A549 (cell line): ENCODE data around the gene CD55. TPM values are rescaled to one million over a fixed set of nuclear protein-coding genes. Genes with fewer than 3 reads are reported as not detected.

Source experiments
- ATAC-seq, 2 experiments: fragments of 200-7000 bp in 1 of 2; fragments of >200 bp in 1 of 2; cut with Nextera tagmentation in 1 of 2; cut with Tn5 transposase in 1 of 2; 3 replicates each; pipeline versions ENCODE4 v1.8.0 to v1.9.1; 2018 to 2020; ENCODE audit warnings: mild to moderate bottlenecking in 1 of 2, moderate library complexity in 1 of 2
- CTCF ChIA-PET: fragments of 300-600 bp; sonication (Branson Sonifier 250); formaldehyde crosslinking; extraction: SDS; loops from one replicate; lab custom pipeline; 2021; ENCODE audit warnings: antibody characterized with exemption, inconsistent platforms; lab: Yijun Ruan, JAX
- POLR2A ChIA-PET: fragments of 350-600 bp; formaldehyde crosslinking; extraction: SDS; loops from one replicate; lab custom pipeline; 2021; ENCODE audit warnings: antibody characterized with exemption, inconsistent platforms; lab: Yijun Ruan, JAX
- DNase-seq, 2 experiments: peaks; one replicate each; pipeline versions ENCODE4 v3.0.0 to v3.0.0-alpha.2; 2011 to 2016; ENCODE audit warnings: low read depth in 1 of 2, low spot score in 1 of 2
- FAIRE-seq: peaks from 2 replicates; lab custom pipeline; 2011; peaks lifted over from hg19 to GRCh38; lab: Jason Lieb, UNC
- H3K27ac ChIP-seq, 2 experiments: fragments of >200 bp; sonication (Bioruptor Twin); formaldehyde crosslinking; 3 replicates each; pipeline ENCODE4 v1.5.1; 2016 to 2017
- H3K4me1 ChIP-seq: fragments of >200 bp; sonication (Bioruptor Twin); formaldehyde crosslinking; 3 replicates; pipeline ENCODE4 v1.6.1; 2016
- H3K4me2 ChIP-seq: fragments of >200 bp; sonication (Bioruptor Twin); formaldehyde crosslinking; 3 replicates; pipeline ENCODE4 v1.6.1; 2016
- H3K4me3 ChIP-seq: fragments of >200 bp; sonication (Bioruptor Twin); formaldehyde crosslinking; 3 replicates; pipeline ENCODE4 v1.5.1; 2016
- H3K9me3 ChIP-seq: fragments of >200 bp; sonication (Bioruptor Twin); formaldehyde crosslinking; 3 replicates; pipeline ENCODE4 v1.6.1; 2016
- CBX2 ChIP-seq: fragments of 200-600 bp; sonication (generic); IDR thresholded peaks from 2 replicates; pipeline ENCODE4 v1.6.1; 2016; ENCODE audit warnings: low read depth, mild to moderate bottlenecking, borderline replicate concordance
- CBX8 ChIP-seq: fragments of 200-600 bp; sonication (generic); IDR thresholded peaks from 2 replicates; pipeline ENCODE4 v1.6.1; 2016
- CEBPB ChIP-seq, 2 experiments: fragments of >200 bp in 1 of 2; sonication (Bioruptor Twin) in 1 of 2; formaldehyde crosslinking in 1 of 2; IDR thresholded peaks; 2 replicates each; pipeline ENCODE4 v1.6.1; 2012 to 2016
- CHD2 ChIP-seq: fragments of 150-350 bp; IDR thresholded peaks from 2 replicates; pipeline ENCODE4 v1.6.1; 2014; ENCODE audit warnings: low read length; ENCODE audit not compliant: partially characterized antibody
- CHD4 ChIP-seq: fragments of 200-600 bp; sonication (generic); IDR thresholded peaks from 2 replicates; pipeline ENCODE4 v1.6.1; 2016; ENCODE audit warnings: antibody characterized with exemption, mild to moderate bottlenecking, borderline replicate concordance
- EHMT2 ChIP-seq: fragments of 200-600 bp; sonication (generic); IDR thresholded peaks from 2 replicates; pipeline ENCODE4 v1.6.1; 2016; ENCODE audit warnings: antibody characterized with exemption, low read depth, mild to moderate bottlenecking, moderate library complexity
- ESRRA ChIP-seq: fragments of 150-350 bp; IDR thresholded peaks from 2 replicates; pipeline ENCODE4 v1.6.1; 2014; ENCODE audit warnings: mild to moderate bottlenecking, low read length, borderline replicate concordance
- FOSB ChIP-seq: fragments of 250-450 bp; sonication (Bioruptor Pico); IDR thresholded peaks from 2 replicates; pipeline ENCODE4 v1.5.0; 2020; ENCODE audit warnings: mild to moderate bottlenecking, moderate library complexity
- FOSL2 ChIP-seq, 2 experiments: fragments of 450-650 bp in 1 of 2; fragments of >200 bp in 1 of 2; sonication (Bioruptor Twin) in 1 of 2; formaldehyde crosslinking; IDR thresholded peaks; 2 replicates each; pipeline versions ENCODE4 v1.5.0 to v1.6.1; 2016 to 2020; ENCODE audit warnings: mild to moderate bottlenecking in 1 of 2, moderate library complexity in 1 of 2
- HEYL ChIP-seq: fragments of 250-450 bp; sonication (Bioruptor Pico); IDR thresholded peaks from 2 replicates; pipeline ENCODE4 v1.8.0; 2021; ENCODE audit warnings: mild to moderate bottlenecking, moderate library complexity
- HOXB13 ChIP-seq: fragments of 250-450 bp; sonication (Bioruptor Pico); IDR thresholded peaks from 2 replicates; pipeline ENCODE4 v1.5.0; 2020; ENCODE audit warnings: low read depth, mild to moderate bottlenecking, moderate library complexity
- JUNB ChIP-seq: fragments of >200 bp; sonication (Bioruptor Twin); formaldehyde crosslinking; IDR thresholded peaks from 2 replicates; pipeline ENCODE4 v1.6.1; 2016
- MAFK ChIP-seq: fragments of 450-650 bp; IDR thresholded peaks from 2 replicates; pipeline ENCODE4 v1.6.1; 2014; ENCODE audit not compliant: partially characterized antibody
- MAZ ChIP-seq: fragments of 150-350 bp; IDR thresholded peaks from 2 replicates; pipeline ENCODE4 v1.6.1; 2014; ENCODE audit warnings: antibody characterized with exemption, low read depth, low read length, borderline replicate concordance
- NFE2L2 ChIP-seq: fragments of 150-350 bp; conservative IDR thresholded peaks from 2 replicates; pipeline ENCODE4 v1.6.1; 2014; ENCODE audit warnings: low read length
- RFX5 ChIP-seq: fragments of 450-650 bp; IDR thresholded peaks from 2 replicates; pipeline ENCODE4 v1.7.1; 2014; ENCODE audit warnings: antibody characterized with exemption, mild to moderate bottlenecking, moderate library complexity
- SMC3 ChIP-seq: fragments of >200 bp; sonication (Bioruptor Twin); formaldehyde crosslinking; IDR thresholded peaks from 3 replicates; pipeline ENCODE4 v1.6.1; 2018; ENCODE audit warnings: inconsistent platforms
- SREBF2 ChIP-seq: fragments of 450-650 bp; IDR thresholded peaks from 2 replicates; pipeline ENCODE4 v1.6.1; 2014; ENCODE audit warnings: mild to moderate bottlenecking, moderate library complexity
- TP53 ChIP-seq: fragments of 250-450 bp; sonication (Bioruptor Pico); IDR thresholded peaks from 2 replicates; pipeline ENCODE4 v1.5.0; 2021; ENCODE audit warnings: mild to moderate bottlenecking, moderate library complexity
- ZNF302 ChIP-seq: fragments of 250-450 bp; sonication (Bioruptor Pico); IDR thresholded peaks from 2 replicates; pipeline ENCODE4 v1.9.0; 2021; ENCODE audit warnings: inconsistent platforms, mild to moderate bottlenecking, moderate library complexity
- WGBS: methylation state at CpG from one replicate; pipeline ENCODE4 v1.1.6; 2017; ENCODE audit errors: missing lambda C conversion rate; 5-methylcytosine and 5-hydroxymethylcytosine counted together
- polyA plus RNA-seq, 4 experiments: library from polyadenylated mRNA; depleted of rRNA in 3 of 4; stranded (reverse); fragments of >200 nt; fragmentation: RNase III in 1 of 4; extraction: RNeasy Plus Mini Kit Qiagen cat#74134 plus additional on column Dnase treatment in 1 of 4; gene quantifications; 2 replicates in 3 of 4; 3 replicates in 1 of 4; pipeline ENCODE4 v1.2.3, GENCODE V29; 2011 to 2017
- TF ChIP-seq, protein P1 (sequence below): fragments of 450-650 bp; IDR thresholded peaks from 2 replicates; pipeline ENCODE4 v1.6.1; 2014; ENCODE audit warnings: antibody characterized with exemption
- TF ChIP-seq, protein P2 (sequence below): fragments of 200-600 bp; sonication (generic); IDR thresholded peaks from 2 replicates; pipeline ENCODE4 v1.6.1; 2016; ENCODE audit warnings: antibody characterized with exemption, mild to moderate bottlenecking, moderate library complexity
- TF ChIP-seq, protein P3 (sequence below): fragments of 250-450 bp; sonication (Bioruptor Pico); IDR thresholded peaks from 2 replicates; pipeline ENCODE4 v1.5.0; 2021; ENCODE audit warnings: mild to moderate bottlenecking, moderate library complexity, borderline replicate concordance

The CD55 gene
- polyA plus RNA-seq, 2 of the 4 experiments (the other 2 are of a cell fraction), result 37.0 to 173 TPM

DNA sequence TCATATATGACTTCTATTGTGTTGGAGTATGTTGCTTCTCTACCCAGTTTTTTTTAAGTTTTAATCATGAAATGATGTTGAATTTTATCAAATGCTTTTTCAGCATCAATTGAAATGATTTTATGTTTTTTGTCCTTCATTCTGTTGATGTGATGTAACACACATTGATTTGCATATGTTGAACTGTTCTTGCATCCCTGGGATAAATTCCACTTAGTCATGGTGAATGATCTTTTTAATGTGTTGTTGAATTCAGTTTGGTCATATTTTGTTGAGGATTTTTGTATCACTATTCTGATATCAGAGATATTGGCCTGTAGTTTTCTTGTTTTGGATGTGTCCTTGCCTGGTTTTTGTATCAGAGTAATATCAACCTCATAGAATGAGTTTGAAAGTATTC is 46.6 kb upstream of the CD55 start (continued):
- TF ChIP-seq, protein P1, sequence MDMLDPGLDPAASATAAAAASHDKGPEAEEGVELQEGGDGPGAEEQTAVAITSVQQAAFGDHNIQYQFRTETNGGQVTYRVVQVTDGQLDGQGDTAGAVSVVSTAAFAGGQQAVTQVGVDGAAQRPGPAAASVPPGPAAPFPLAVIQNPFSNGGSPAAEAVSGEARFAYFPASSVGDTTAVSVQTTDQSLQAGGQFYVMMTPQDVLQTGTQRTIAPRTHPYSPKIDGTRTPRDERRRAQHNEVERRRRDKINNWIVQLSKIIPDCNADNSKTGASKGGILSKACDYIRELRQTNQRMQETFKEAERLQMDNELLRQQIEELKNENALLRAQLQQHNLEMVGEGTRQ, result no peak
- TF ChIP-seq SMC3 (no peak), HEYL (CRISPR knock-in tag) (no peak), CBX8 (no peak)

DNA sequence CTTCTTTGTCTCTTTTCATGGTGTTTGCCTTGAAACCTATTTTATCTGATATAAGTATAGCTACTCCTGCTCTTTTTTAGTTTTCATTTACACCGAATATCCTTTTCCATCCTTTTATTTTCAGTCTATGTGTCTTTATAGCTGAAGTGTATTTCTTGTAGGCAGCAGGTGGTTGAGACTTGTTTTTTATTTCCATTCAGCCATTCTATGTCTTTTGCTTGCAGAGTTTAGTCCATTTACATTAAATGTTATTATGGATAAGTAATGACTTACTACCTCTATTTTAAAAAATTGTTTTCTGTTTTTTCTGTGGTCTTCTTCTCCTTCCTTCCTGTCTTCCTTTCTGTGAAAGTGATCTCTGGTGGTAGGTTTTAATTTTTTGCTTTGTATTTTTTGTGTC is 45.0 kb upstream of the CD55 start:
- H3K27ac ChIP-seq, result no peak overlapping the region
- TF ChIP-seq RFX5 (no peak), FOSB (CRISPR knock-in tag) (no peak), MAZ (no peak), SREBF2 (no peak), ESRRA (no peak), CHD4 (no peak), ZNF302 (CRISPR knock-in tag) (no peak), MAFK (no peak), HOXB13 (no peak), SMC3 (no peak), JUNB (no peak), TP53 (CRISPR knock-in tag) (no peak), NFE2L2 (no peak), CEBPB (IDR thresholded peaks at IDR 0.05) (no peak), EHMT2 (no peak)
- TF ChIP-seq, protein P2, sequence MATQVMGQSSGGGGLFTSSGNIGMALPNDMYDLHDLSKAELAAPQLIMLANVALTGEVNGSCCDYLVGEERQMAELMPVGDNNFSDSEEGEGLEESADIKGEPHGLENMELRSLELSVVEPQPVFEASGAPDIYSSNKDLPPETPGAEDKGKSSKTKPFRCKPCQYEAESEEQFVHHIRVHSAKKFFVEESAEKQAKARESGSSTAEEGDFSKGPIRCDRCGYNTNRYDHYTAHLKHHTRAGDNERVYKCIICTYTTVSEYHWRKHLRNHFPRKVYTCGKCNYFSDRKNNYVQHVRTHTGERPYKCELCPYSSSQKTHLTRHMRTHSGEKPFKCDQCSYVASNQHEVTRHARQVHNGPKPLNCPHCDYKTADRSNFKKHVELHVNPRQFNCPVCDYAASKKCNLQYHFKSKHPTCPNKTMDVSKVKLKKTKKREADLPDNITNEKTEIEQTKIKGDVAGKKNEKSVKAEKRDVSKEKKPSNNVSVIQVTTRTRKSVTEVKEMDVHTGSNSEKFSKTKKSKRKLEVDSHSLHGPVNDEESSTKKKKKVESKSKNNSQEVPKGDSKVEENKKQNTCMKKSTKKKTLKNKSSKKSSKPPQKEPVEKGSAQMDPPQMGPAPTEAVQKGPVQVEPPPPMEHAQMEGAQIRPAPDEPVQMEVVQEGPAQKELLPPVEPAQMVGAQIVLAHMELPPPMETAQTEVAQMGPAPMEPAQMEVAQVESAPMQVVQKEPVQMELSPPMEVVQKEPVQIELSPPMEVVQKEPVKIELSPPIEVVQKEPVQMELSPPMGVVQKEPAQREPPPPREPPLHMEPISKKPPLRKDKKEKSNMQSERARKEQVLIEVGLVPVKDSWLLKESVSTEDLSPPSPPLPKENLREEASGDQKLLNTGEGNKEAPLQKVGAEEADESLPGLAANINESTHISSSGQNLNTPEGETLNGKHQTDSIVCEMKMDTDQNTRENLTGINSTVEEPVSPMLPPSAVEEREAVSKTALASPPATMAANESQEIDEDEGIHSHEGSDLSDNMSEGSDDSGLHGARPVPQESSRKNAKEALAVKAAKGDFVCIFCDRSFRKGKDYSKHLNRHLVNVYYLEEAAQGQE, result no peak
- TF ChIP-seq, protein P3, sequence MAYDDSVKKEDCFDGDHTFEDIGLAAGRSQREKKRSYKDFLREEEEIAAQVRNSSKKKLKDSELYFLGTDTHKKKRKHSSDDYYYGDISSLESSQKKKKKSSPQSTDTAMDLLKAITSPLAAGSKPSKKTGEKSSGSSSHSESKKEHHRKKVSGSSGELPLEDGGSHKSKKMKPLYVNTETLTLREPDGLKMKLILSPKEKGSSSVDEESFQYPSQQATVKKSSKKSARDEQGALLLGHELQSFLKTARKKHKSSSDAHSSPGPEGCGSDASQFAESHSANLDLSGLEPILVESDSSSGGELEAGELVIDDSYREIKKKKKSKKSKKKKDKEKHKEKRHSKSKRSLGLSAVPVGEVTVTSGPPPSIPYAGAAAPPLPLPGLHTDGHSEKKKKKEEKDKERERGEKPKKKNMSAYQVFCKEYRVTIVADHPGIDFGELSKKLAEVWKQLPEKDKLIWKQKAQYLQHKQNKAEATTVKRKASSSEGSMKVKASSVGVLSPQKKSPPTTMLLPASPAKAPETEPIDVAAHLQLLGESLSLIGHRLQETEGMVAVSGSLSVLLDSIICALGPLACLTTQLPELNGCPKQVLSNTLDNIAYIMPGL (CRISPR knock-in tag), result no peak
- DNase-seq, result no peak
- H3K9me3 ChIP-seq, result 0 out of 3 replicates have a peak, but pooled peaks cover 3% of the 10 kb centered on the region
- H3K4me2 ChIP-seq, result no peak overlapping the region
- no peak overlapping the region for H3K4me3 ChIP-seq
- no peak for FAIRE-seq
- 30% methylated on average over 1 of the region's 1 CpG for WGBS
- H3K4me1 ChIP-seq, result no peaks in the 10 kb centered on the region
- ATAC-seq, result no peak
- ChIA-PET POLR2A (no interaction called here), CTCF (interaction anchor here (0.5 kb wide), 1 partner anchor 49 kb away, joined by 3 read pairs; no protein-coding TSS in a partner anchor)

DNA sequence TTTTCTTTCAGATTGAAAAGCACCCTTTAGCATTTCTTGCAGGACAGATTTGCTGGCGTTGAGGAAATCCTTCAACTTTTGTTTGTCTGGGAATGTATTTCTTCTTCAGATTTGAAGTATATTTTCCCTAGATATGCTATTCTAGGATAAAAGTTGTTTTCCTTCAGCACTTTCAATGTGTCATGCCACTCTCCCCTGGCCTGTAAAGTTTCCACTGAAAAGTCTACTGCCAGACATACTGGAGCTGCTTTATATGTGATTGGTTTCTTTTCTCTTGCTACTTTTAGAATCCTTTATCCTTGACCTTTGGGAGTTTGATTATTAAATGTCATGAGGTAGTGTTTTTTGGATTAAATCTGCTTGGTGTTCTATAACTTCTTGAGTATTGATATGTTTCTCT is 44.2 kb upstream of the CD55 start:
- Histone ChIP-seq H3K27ac (no peak overlapping the region), H3K9me3 (0 out of 3 replicates have a peak, but pooled peaks cover 3% of the 10 kb centered on the region), H3K4me1 (no peaks in the 10 kb centered on the region), H3K4me2 (no peak overlapping the region), H3K4me3 (no peak overlapping the region)
- WGBS, result 68% methylated on average over 1 of the region's 1 CpG
- ChIA-PET POLR2A (no interaction called here), CTCF (no interaction called here)
- DNase-seq (no peak), ATAC-seq (no peak), FAIRE-seq (no peak)
- TF ChIP-seq FOSL2 (IDR thresholded peaks at IDR 0.05) (no peak), FOSL2 (CRISPR knock-in tag; IDR thresholded peaks at IDR 0.05) (no peak), CBX2 (no peak), CHD2 (no peak)
